Measurements from ENCODE around the gene ZNF48. TPM values are rescaled to one million over a fixed set of nuclear protein-coding genes. Genes with fewer than 3 reads are reported as not detected.

Gene ZNF48
- total RNA-seq, 1 donor from 2014 or later, result 12.6 TPM

- DNase-seq (ENCODE audit: low read depth), result no peak
- no peak for TF ChIP-seq CTCF (conservative IDR thresholded peaks at IDR 0.05; ENCODE audit: low read depth, low read length)
- H3K4me3 ChIP-seq (ENCODE audit: low read depth, low read length), result peak overlapping the region; percentile 98
Observed at GRCh38 chr16:30444231-30445148, 49.3 kb downstream of the ZNF48 start.

GRCh38 chr16:30445149-30445407 is 49.9 kb downstream of the ZNF48 start:
- DNase-seq (ENCODE audit: low read depth), result no peak
- H3K4me3 ChIP-seq (ENCODE audit: low read depth, low read length), result peak overlapping the region; percentile 98

GRCh38 chr16:30445408-30446202 is 50.4 kb downstream of the ZNF48 start, which contains the start of gene SEPHS2:
Gene SEPHS2 (minus strand): TSS chr16:30445874. CDS start chr16:30445727, 147 bp downstream.
- peak; percentile 43 for TF ChIP-seq CTCF (conservative IDR thresholded peaks at IDR 0.05; ENCODE audit: low read depth, low read length)
- peak; percentile 94 for DNase-seq (ENCODE audit: low read depth)
- peak within 1 kb of the TSS; percentile 98 for H3K4me3 ChIP-seq (ENCODE audit: low read depth, low read length)

More at GRCh38 chr16:30445149-30445407, 49.9 kb downstream of the ZNF48 start:
- no peak for TF ChIP-seq CTCF (conservative IDR thresholded peaks at IDR 0.05; ENCODE audit: low read depth, low read length)

- no peak for TF ChIP-seq CTCF (conservative IDR thresholded peaks at IDR 0.05; ENCODE audit: low read depth, low read length)
- no peak for DNase-seq (ENCODE audit: low read depth)
- H3K4me3 ChIP-seq (ENCODE audit: low read depth, low read length), result peak overlapping the region; percentile 98
Observed at GRCh38 chr16:30446203-30446595, 51.0 kb downstream of the ZNF48 start.

DNA sequence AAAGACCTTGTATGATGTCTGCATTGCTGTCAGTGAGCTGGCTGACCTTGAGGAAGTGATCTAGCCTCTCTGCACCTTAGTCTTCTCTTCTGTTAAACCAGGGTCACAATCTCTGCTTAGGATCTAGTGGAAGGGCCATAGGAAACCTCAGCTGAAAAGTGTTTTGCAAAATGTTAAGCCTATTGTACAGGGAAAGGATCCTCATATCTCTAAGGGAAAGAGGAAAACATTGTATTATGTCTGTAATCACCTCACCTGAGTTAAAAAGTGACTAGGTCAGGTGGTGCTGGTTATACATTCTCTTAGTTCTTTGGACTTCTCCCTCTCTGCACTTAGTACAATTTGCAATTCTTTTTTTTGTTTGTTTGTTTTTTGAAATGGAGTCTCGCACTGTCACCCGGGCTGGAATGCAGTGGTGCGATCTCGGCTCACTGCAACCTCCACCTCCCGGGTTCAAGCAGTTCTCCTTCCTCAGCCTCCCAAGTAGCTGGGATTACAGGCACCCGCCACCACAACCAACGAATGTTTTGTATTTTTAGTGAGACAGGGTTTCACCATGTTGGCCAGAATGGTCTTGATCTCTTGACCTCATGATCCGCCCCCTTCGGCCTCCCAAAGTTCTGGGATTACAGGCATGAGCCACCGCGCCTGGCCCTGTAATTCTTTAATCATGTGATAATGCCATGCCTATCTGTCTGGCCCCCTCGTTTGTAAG is 52.4 kb downstream of the ZNF48 start:
- H3K4me3 ChIP-seq (ENCODE audit: low read depth, low read length), result no peak overlapping the region
- no peak for TF ChIP-seq CTCF (conservative IDR thresholded peaks at IDR 0.05; ENCODE audit: low read depth, low read length)
- peak; percentile 32 for DNase-seq (ENCODE audit: low read depth)

- no peak for TF ChIP-seq CTCF (conservative IDR thresholded peaks at IDR 0.05; ENCODE audit: low read depth, low read length)
- no peak for DNase-seq (ENCODE audit: low read depth)
- no peak overlapping the region for H3K4me3 ChIP-seq (ENCODE audit: low read depth, low read length)
Observed at GRCh38 chr16:30449116-30449435, 53.9 kb downstream of the ZNF48 start.

Other genes with a start within 250 kb of the ZNF48 start
- gene CORO1A, start 211.8 kb upstream of the ZNF48 start, total RNA-seq, result 24.1 and 26.3 TPM in 2 replicates
- 421 and 538 TPM in 2 replicates for gene BOLA2B, start 201.8 kb upstream of the ZNF48 start, total RNA-seq
- gene SLX1A, start 201.5 kb upstream of the ZNF48 start, total RNA-seq, result 57.7 and 158 TPM in 2 replicates
- gene SULT1A3, start 196.2 kb upstream of the ZNF48 start, total RNA-seq, result 6.6 and 12.1 TPM in 2 replicates
- 0.98 and 4.0 TPM in 2 replicates for gene NPIPB13, start 146.9 kb upstream of the ZNF48 start, total RNA-seq
- 68.9 and 75.2 TPM in 2 replicates for gene CD2BP2, start 40.1 kb upstream of the ZNF48 start, total RNA-seq
- gene TBC1D10B, start 24.9 kb upstream of the ZNF48 start, total RNA-seq, result 51.8 and 53.6 TPM in 2 replicates
- not detected in 2 replicates for gene MYL11, start 20.6 kb upstream of the ZNF48 start, total RNA-seq
- 0.23 TPM in 1 of 2 replicates, not detected in the other for gene SEPTIN1, start 12.9 kb upstream of the ZNF48 start, total RNA-seq
- gene ZNF771, start 12.2 kb downstream of the ZNF48 start, total RNA-seq, result 6.1 and 13.1 TPM in 2 replicates
- 108 and 136 TPM in 2 replicates for gene DCTPP1, start 34.6 kb downstream of the ZNF48 start, total RNA-seq
- gene SEPHS2, start 50.5 kb downstream of the ZNF48 start, total RNA-seq, result 17.6 and 27.6 TPM in 2 replicates
- gene ITGAL, start 77.3 kb downstream of the ZNF48 start, total RNA-seq, result not detected in 2 replicates
- 34.8 and 35.2 TPM in 2 replicates for gene ZNF768, start 131.1 kb downstream of the ZNF48 start, total RNA-seq
- 5.1 and 7.6 TPM in 2 replicates for gene ZNF747, start 139.4 kb downstream of the ZNF48 start, total RNA-seq
- 5.2 and 10.9 TPM in 2 replicates for gene ZNF764, start 163.0 kb downstream of the ZNF48 start, total RNA-seq
- 8.2 and 9.1 TPM in 2 replicates for gene ZNF688, start 176.3 kb downstream of the ZNF48 start, total RNA-seq
- gene ZNF785, start 190.3 kb downstream of the ZNF48 start, total RNA-seq, result 3.2 and 7.6 TPM in 2 replicates
- 7.7 and 9.6 TPM in 2 replicates for gene ZNF689, start 215.0 kb downstream of the ZNF48 start, total RNA-seq

Measured in epithelial cell of proximal tubule (primary cell).